Measurements from ENCODE around the gene FAM50B. TPM values are rescaled to one million over a fixed set of nuclear protein-coding genes. Genes with fewer than 3 reads are reported as not detected.

The FAM50B gene
- total and polyA plus RNA-seq, 10 donors: 6.6 to 13.3 (median 9.0) TPM

- H3K27me3 ChIP-seq (replicated peaks in 1 of 7): no peaks in the 10 kb centered on the region
- no peaks in the 10 kb centered on the region for H3K9me3 ChIP-seq
- no peak overlapping the region for H3K27ac ChIP-seq
- H3K36me3 ChIP-seq: no peaks in the 10 kb centered on the region
- TF ChIP-seq POLR2A (IDR thresholded peaks at IDR 0.05) (no peak), POLR2AphosphoS5 (IDR thresholded peaks at IDR 0.05) (no peak), CTCF (IDR thresholded peaks at IDR 0.05 in 8 of 11, conservative IDR thresholded peaks at IDR 0.05 in 3 of 11) (no peak)
- no peak for DNase-seq
- H3K4me3 ChIP-seq: no peak overlapping the region
- WGBS, 5 donors: 81 to 94% (median 85%) methylated on average over 5 of the region's 5 CpGs
- peaks cover 0 to 34% (median 13%) of the 10 kb centered on the region in 6 donors for H3K4me1 ChIP-seq
- intact Hi-C loops (cut with DNase I; ENCODE audit: low total_unique reads): no loop called here
Observed at GRCh38 chr6:3801960-3802359, 47.2 kb upstream of the FAM50B start.

- 61 to 75% (median 68%) methylated on average over 12 of the region's 12 CpGs for WGBS, 5 donors
- no peak for DNase-seq
- Histone ChIP-seq H3K4me3 (no peak overlapping the region), H3K36me3 (no peaks in the 10 kb centered on the region), H3K9me3 (no peaks in the 10 kb centered on the region), H3K27me3 (replicated peaks in 1 of 7) (no peaks in the 10 kb centered on the region), H3K4me1 (peaks cover 0 to 17% (median 3%) of the 10 kb centered on the region in 6 donors), H3K27ac (peak overlapping the region in 1 of 8 donors; percentile 12)
- TF ChIP-seq POLR2AphosphoS5 (IDR thresholded peaks at IDR 0.05) (peak in 1 of 3 donors; percentile 6), POLR2A (IDR thresholded peaks at IDR 0.05) (no peak)
- intact Hi-C loops (cut with DNase I; ENCODE audit: low total_unique reads): no loop called here
Observed at GRCh38 chr6:3803627-3804468, 45.3 kb upstream of the FAM50B start.

GRCh38 chr6:3804964-3805363 lies 44.2 kb upstream of the FAM50B start:
- no peak for DNase-seq
- H3K4me3 ChIP-seq: no peak overlapping the region
- no peaks in the 10 kb centered on the region for H3K36me3 ChIP-seq
- intact Hi-C loops (cut with DNase I; ENCODE audit: low total_unique reads): no loop called here
- TF ChIP-seq POLR2A (IDR thresholded peaks at IDR 0.05): no peak
- no peak for TF ChIP-seq POLR2AphosphoS5 (IDR thresholded peaks at IDR 0.05)
- WGBS, 5 donors: 93 to 98% (median 97%) methylated on average over 2 of the region's 2 CpGs
- H3K4me1 ChIP-seq: peaks cover 0 to 16% (median 0%) of the 10 kb centered on the region in 6 donors
- no peaks in the 10 kb centered on the region for H3K9me3 ChIP-seq
- H3K27ac ChIP-seq: no peak overlapping the region
- no peaks in the 10 kb centered on the region for H3K27me3 ChIP-seq (replicated peaks in 1 of 7)

- Histone ChIP-seq H3K9me3 (no peaks in the 10 kb centered on the region), H3K4me1 (peaks cover 0 to 16% (median 0%) of the 10 kb centered on the region in 6 donors), H3K27me3 (replicated peaks in 1 of 7) (no peaks in the 10 kb centered on the region), H3K27ac (no peak overlapping the region), H3K36me3 (no peaks in the 10 kb centered on the region), H3K4me3 (no peak overlapping the region)
- no peak for DNase-seq
- WGBS, 5 donors: 77 to 87% (median 85%) methylated on average over 8 of the region's 8 CpGs
- TF ChIP-seq POLR2AphosphoS5 (IDR thresholded peaks at IDR 0.05) (no peak), POLR2A (IDR thresholded peaks at IDR 0.05) (no peak), CTCF (IDR thresholded peaks at IDR 0.05 in 8 of 11, conservative IDR thresholded peaks at IDR 0.05 in 3 of 11) (no peak)
- intact Hi-C loops (cut with DNase I; ENCODE audit: low total_unique reads): no loop called here
Observed at GRCh38 chr6:3805448-3806123, 43.6 kb upstream of the FAM50B start.

Measured in spleen (tissue), 11 donors.